RKO (cell line): ENCODE measurements around the gene TMEM145.
A peak's percentile ranks its signal among the peaks of the same experiment; 100 is the strongest.

ENCODE experiments used
- DNase-seq: peaks from one replicate; pipeline ENCODE4 v3.0.0-alpha.2; 2016; ENCODE audit warnings: low spot score

Gene TMEM145

GRCh38 chr19:42278452-42279154, 34.5 kb upstream of the TMEM145 start:
- no peak for DNase-seq

GRCh38 chr19:42279155-42279901, 33.8 kb upstream of the TMEM145 start:
- no peak for DNase-seq

- DNase-seq: peak; percentile 91
Measured at GRCh38 chr19:42279902-42280814, 33.0 kb upstream of the TMEM145 start.

GRCh38 chr19:42280815-42281145, 32.3 kb upstream of the TMEM145 start:
- no peak for DNase-seq

- DNase-seq: peak; percentile 35
Measured at GRCh38 chr19:42281146-42281826, 31.8 kb upstream of the TMEM145 start.

- DNase-seq: peak; percentile 47
Measured at GRCh38 chr19:42281827-42282762, 31.0 kb upstream of the TMEM145 start.

- DNase-seq: no peak
Measured at GRCh38 chr19:42282819-42283187, 30.3 kb upstream of the TMEM145 start.

- DNase-seq: peak; percentile 92
Measured at GRCh38 chr19:42283188-42284065, 29.7 kb upstream of the TMEM145 start.

GRCh38 chr19:42284066-42284501, 29.0 kb upstream of the TMEM145 start:
- DNase-seq: peak; percentile 86

- DNase-seq: peak; percentile 40
Measured at GRCh38 chr19:42284591-42285341, 28.3 kb upstream of the TMEM145 start.

GRCh38 chr19:42285541-42285941, 27.6 kb upstream of the TMEM145 start:
- no peak for DNase-seq

- DNase-seq: no peak
Measured at GRCh38 chr19:42285988-42286348, 27.1 kb upstream of the TMEM145 start.

GRCh38 chr19:42286349-42287016, 26.6 kb upstream of the TMEM145 start:
- DNase-seq: no peak

GRCh38 chr19:42287017-42287826, 25.9 kb upstream of the TMEM145 start:
- DNase-seq: no peak

GRCh38 chr19:42287827-42288107, 25.3 kb upstream of the TMEM145 start:
- no peak for DNase-seq

- no peak for DNase-seq
Measured at GRCh38 chr19:42288387-42288786, 24.7 kb upstream of the TMEM145 start.

- no peak for DNase-seq
Measured at GRCh38 chr19:42288881-42289555, 24.1 kb upstream of the TMEM145 start.
